H1 (cell line): ENCODE measurements around the gene STAG2. TPM values are rescaled to one million over a fixed set of nuclear protein-coding genes. Genes with fewer than 3 reads are reported as not detected.

Source experiments
- ATF2 ChIP-seq: IDR thresholded peaks from 2 replicates; pipeline ENCODE4 v1.6.1; 2012; ENCODE audit warnings: low read length, inconsistent platforms
- JUN ChIP-seq: IDR thresholded peaks from 2 replicates; pipeline ENCODE4 v1.6.1; 2011; ENCODE audit warnings: low read depth, mild to moderate bottlenecking, improper control_type of control experiment, low read length
- polyA plus RNA-seq, 7 experiments: library from polyadenylated mRNA; depleted of rRNA in 3 of 7; stranded (reverse) in 5 of 7; unstranded in 2 of 7; fragments of >200 nt in 5 of 7; fragments of 200-250 nt in 2 of 7; gene quantifications; 1 replicate in 5 of 7; 2 replicates in 1 of 7; 4 replicates in 1 of 7; pipeline versions ENCODE4 v1.2.1 to v1.2.3, GENCODE V29; 2011 to 2013; ENCODE audit warnings: missing spikeins in 2 of 7, mixed read lengths in 2 of 7
- total RNA-seq: library from RNA; stranded (reverse); fragmentation: NEBNext Ultra II Directional; extraction: Animal tissue kit (Norgen Biotek cat#: 25700); gene quantifications from 2 replicates; pipeline ENCODE4 v1.2.1, GENCODE V29; 2021

Gene STAG2
- total and polyA plus RNA-seq, 2 of the 8 experiments (the other 6 are each of a cell fraction or from before 2014, with no cell fraction given) = 20.3 to 94.9 TPM

- no peak for TF ChIP-seq ATF2
- TF ChIP-seq JUN = no peak
Observed at GRCh38 chrX:124035657-124036056, 74.2 kb downstream of the STAG2 start (continued).
